Measurements from ENCODE around the gene KRTAP10-4. TPM values are rescaled to one million over a fixed set of nuclear protein-coding genes. Genes with fewer than 3 reads are reported as not detected.

The KRTAP10-4 gene
- total RNA-seq, 1 experiment from 2014 or later = not detected

- no TSS peak for BruUV-seq (replicated peaks)
- Histone ChIP-seq H3K79me2 (ENCODE audit: insufficient read depth, low read length) (no peaks in the 10 kb centered on the region), H3K9ac (ENCODE audit: low read length) (no peak overlapping the region), H2AFZ (ENCODE audit: low read depth, low read length, poor library complexity, severe bottlenecking) (no peak overlapping the region), H3K27me3 (ENCODE audit: insufficient read depth, low read length) (peaks cover 11% of the 10 kb centered on the region; the same call in 1 of the 2 replicates), H3K27ac (ENCODE audit: low read depth, low read length) (no peak overlapping the region), H3K9me2 (ENCODE audit: insufficient read depth) (no peaks in the 10 kb centered on the region), H3K4me2 (ENCODE audit: low read length) (no peak overlapping the region), H3K36me3 (ENCODE audit: control insufficient read depth in 1 of 2, insufficient read depth in 2 of 2, low read length in 2 of 2) (no peaks in the 10 kb centered on the region), H3K4me1 (ENCODE audit: control insufficient read depth in 1 of 2, insufficient read depth in 2 of 2, low read length in 2 of 2) (peaks cover 0 to 3% of the 10 kb centered on the region in 2 experiments; a peak in 1 of 4 replicates), H3K9me3 (ENCODE audit: control insufficient read depth in 1 of 2, insufficient read depth in 1 of 2, low read depth in 1 of 2, low read length in 2 of 2) (no peaks in the 10 kb centered on the region), H4K20me1 (ENCODE audit: insufficient read depth) (no peaks in the 10 kb centered on the region), H3K4me3 (replicated peaks in 1 of 2; ENCODE audit: low read depth in 1 of 2, low read length in 2 of 2) (no peak overlapping the region)
- RAD21 ChIA-PET (ENCODE audit: low non-redundant PET in 1 of 2, low total read pairs in 2 of 2, uncharacterized antibody in 2 of 2, unreplicated experiment in 2 of 2) = no interaction called here
- no peak for DNase-seq (ENCODE audit: low read depth, low spot score)
- CTCF ChIA-PET = no interaction called here
- TF ChIP-seq CTCF (IDR thresholded peaks at IDR 0.05 in 2 of 3, conservative IDR thresholded peaks at IDR 0.05 in 1 of 3; ENCODE audit: borderline replicate concordance in 1 of 3, insufficient read depth in 1 of 3, low read depth in 2 of 3, low read length in 2 of 3) (no peak), YY1 (IDR thresholded peaks at IDR 0.05; ENCODE audit: extremely low read depth, insufficient replicate concordance, low read depth, low read length) (no peak), CBX3 (IDR thresholded peaks at IDR 0.05; ENCODE audit: low read depth) (no peak), EGR1 (IDR thresholded peaks at IDR 0.05; ENCODE audit: low read depth) (no peak), SP1 (IDR thresholded peaks at IDR 0.05; ENCODE audit: low read depth) (no peak), SIN3A (IDR thresholded peaks at IDR 0.05; ENCODE audit: low read depth) (no peak), SRF (IDR thresholded peaks at IDR 0.05; ENCODE audit: low read depth) (no peak), ELF1 (IDR thresholded peaks at IDR 0.05; ENCODE audit: borderline replicate concordance, low read depth) (no peak), CEBPB (IDR thresholded peaks at IDR 0.05; ENCODE audit: low read depth) (no peak), ZNF274 (IDR thresholded peaks at IDR 0.05; ENCODE audit: low read depth, low read length) (no peak), POLR2A (IDR thresholded peaks at IDR 0.05; ENCODE audit: borderline replicate concordance, extremely low read depth, insufficient read depth, insufficient read length) (no peak), JUND (IDR thresholded peaks at IDR 0.05) (no peak), POLR2AphosphoS5 (IDR thresholded peaks at IDR 0.05; ENCODE audit: low read depth, low read length) (no peak), EZH2phosphoT487 (IDR thresholded peaks at IDR 0.05; ENCODE audit: borderline replicate concordance) (no peak)
- no peak for ATAC-seq
- intact Hi-C loops (cut with micrococcal nuclease) = no loop called here
- POLR2A ChIA-PET = no interaction called here
Measured at GRCh38 chr21:44601596-44602462, 28.3 kb downstream of the KRTAP10-4 start.
